Measurements from ENCODE around the gene XRCC3.

DNA sequence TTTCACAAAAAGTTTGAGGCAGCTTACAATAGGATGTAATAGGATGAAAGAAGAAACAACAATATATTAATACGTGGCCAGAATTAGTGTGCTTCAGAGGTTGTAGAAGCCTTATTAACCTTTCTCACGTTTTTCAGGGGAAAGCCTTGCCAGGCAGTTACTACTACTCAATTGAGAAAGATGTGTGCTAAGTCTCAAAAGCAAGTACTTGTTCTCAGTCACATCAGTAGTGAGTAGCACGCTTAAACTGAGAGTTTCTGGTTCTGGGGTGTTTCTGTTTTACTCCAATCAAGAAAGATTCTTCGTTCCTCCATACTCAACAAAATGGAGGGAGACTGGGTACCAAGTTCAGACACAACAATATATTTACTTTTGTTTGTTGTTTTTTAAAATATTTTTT lies 47.6 kb downstream of the XRCC3 start:
- TF ChIP-seq, protein P1, sequence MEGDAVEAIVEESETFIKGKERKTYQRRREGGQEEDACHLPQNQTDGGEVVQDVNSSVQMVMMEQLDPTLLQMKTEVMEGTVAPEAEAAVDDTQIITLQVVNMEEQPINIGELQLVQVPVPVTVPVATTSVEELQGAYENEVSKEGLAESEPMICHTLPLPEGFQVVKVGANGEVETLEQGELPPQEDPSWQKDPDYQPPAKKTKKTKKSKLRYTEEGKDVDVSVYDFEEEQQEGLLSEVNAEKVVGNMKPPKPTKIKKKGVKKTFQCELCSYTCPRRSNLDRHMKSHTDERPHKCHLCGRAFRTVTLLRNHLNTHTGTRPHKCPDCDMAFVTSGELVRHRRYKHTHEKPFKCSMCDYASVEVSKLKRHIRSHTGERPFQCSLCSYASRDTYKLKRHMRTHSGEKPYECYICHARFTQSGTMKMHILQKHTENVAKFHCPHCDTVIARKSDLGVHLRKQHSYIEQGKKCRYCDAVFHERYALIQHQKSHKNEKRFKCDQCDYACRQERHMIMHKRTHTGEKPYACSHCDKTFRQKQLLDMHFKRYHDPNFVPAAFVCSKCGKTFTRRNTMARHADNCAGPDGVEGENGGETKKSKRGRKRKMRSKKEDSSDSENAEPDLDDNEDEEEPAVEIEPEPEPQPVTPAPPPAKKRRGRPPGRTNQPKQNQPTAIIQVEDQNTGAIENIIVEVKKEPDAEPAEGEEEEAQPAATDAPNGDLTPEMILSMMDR (IDR thresholded peaks at IDR 0.05; ENCODE audit: insufficient read depth, low read depth, low read length) = no peak
- no peak for TF ChIP-seq EZH2 (IDR thresholded peaks at IDR 0.05; ENCODE audit: insufficient read depth, low read length)
